ENCODE results near the gene KREMEN1. TPM values are rescaled to one million over a fixed set of nuclear protein-coding genes. Genes with fewer than 3 reads are reported as not detected.

Gene KREMEN1
- total and polyA plus RNA-seq, 9 of the 15 experiments (the other 6 are each of a cell fraction or from before 2014, with no cell fraction given), result 0.69 to 11.5 (median 4.3) TPM

GRCh38 chr22:29026579-29026978, 46.3 kb upstream of the KREMEN1 start:
- Histone ChIP-seq H2AFZ (ENCODE audit: low read depth, low read length) (no peak overlapping the region), H3K4me3 (no peak overlapping the region), H3K4me1 (replicated peaks in 1 of 2; ENCODE audit: control insufficient read depth in 2 of 2, insufficient read depth in 2 of 2, low read length in 2 of 2) (peaks cover 18 to 28% of the 10 kb centered on the region in 2 experiments), H3K36me3 (ENCODE audit: control insufficient read depth, insufficient read depth, low read length) (no peaks in the 10 kb centered on the region), H3K27me3 (ENCODE audit: control insufficient read depth in 2 of 2, insufficient read depth in 2 of 2, low read length in 2 of 2) (no peaks in the 10 kb centered on the region), H4K20me1 (replicated peaks; ENCODE audit: control insufficient read depth, insufficient read depth, low read length) (no peaks in the 10 kb centered on the region), H3K27ac (ENCODE audit: extremely low read depth, low read depth, low read length) (no peak overlapping the region), H3K9me1 (ENCODE audit: control insufficient read depth, insufficient read depth, low read length) (no peaks in the 10 kb centered on the region), H3K79me2 (ENCODE audit: control insufficient read depth, insufficient read depth, low read length) (no peaks in the 10 kb centered on the region; the same call in 2 of the 3 replicates), H3K9me3 (replicated peaks; ENCODE audit: control insufficient read depth, insufficient read depth, low read depth, low read length) (no peaks in the 10 kb centered on the region), H3K9ac (ENCODE audit: insufficient read depth in 1 of 2, low read depth in 2 of 2, low read length in 2 of 2) (no peak overlapping the region), H3K4me2 (ENCODE audit: insufficient read depth, low read length) (no peak overlapping the region)
- DNase-seq (ENCODE audit: extremely low read depth in 1 of 4, low spot score in 3 of 4) (no peak), ATAC-seq (no peak), FAIRE-seq (no peak)
- WGBS (ENCODE audit: insufficient coverage, low coverage, missing lambda C conversion rate), result 93% methylated on average over 3 of the region's 3 CpGs
- TF ChIP-seq ZNF764 (CRISPR knock-in tag; IDR thresholded peaks at IDR 0.05; ENCODE audit: low read depth) (no peak), TAL1 (IDR thresholded peaks at IDR 0.05) (no peak), PHF21A (IDR thresholded peaks at IDR 0.05; ENCODE audit: borderline replicate concordance, low read depth) (no peak), RERE (CRISPR knock-in tag; IDR thresholded peaks at IDR 0.05; ENCODE audit: borderline replicate concordance) (no peak)
- POLR2A ChIA-PET, result interaction anchor here (0.6 to 1.3 kb wide), 2 partner anchors 10 to 23 kb away, joined by 3 read pairs; no protein-coding TSS in a partner anchor
- no TSS peak for BruUV-seq (replicated peaks)
- intact Hi-C loops (cut with micrococcal nuclease), result no loop called here
- CTCF ChIA-PET (ENCODE audit: low intra/inter-chr PET ratio), result no interaction called here
- in situ Hi-C loops (cut with MboI), result no loop called here
